ENCODE data around the gene DCAF6. TPM values are rescaled to one million over a fixed set of nuclear protein-coding genes. Genes with fewer than 3 reads are reported as not detected.

DCAF6 gene
- total RNA-seq, 3 donors from 2014 or later, result 76.7 to 95.7 (median 84.7) TPM

GRCh38 chr1:167993720-167994119 is 57.2 kb downstream of the DCAF6 start:
- H3K9me3 ChIP-seq, result no peaks in the 10 kb centered on the region
- intact Hi-C loops (cut with DNase I; ENCODE audit: low total_unique reads), result no loop called here
- H3K4me3 ChIP-seq, result no peak overlapping the region
- TF ChIP-seq POLR2AphosphoS5 (IDR thresholded peaks at IDR 0.05) (no peak), POLR2A (IDR thresholded peaks at IDR 0.05) (no peak)
- TF ChIP-seq, protein P1, sequence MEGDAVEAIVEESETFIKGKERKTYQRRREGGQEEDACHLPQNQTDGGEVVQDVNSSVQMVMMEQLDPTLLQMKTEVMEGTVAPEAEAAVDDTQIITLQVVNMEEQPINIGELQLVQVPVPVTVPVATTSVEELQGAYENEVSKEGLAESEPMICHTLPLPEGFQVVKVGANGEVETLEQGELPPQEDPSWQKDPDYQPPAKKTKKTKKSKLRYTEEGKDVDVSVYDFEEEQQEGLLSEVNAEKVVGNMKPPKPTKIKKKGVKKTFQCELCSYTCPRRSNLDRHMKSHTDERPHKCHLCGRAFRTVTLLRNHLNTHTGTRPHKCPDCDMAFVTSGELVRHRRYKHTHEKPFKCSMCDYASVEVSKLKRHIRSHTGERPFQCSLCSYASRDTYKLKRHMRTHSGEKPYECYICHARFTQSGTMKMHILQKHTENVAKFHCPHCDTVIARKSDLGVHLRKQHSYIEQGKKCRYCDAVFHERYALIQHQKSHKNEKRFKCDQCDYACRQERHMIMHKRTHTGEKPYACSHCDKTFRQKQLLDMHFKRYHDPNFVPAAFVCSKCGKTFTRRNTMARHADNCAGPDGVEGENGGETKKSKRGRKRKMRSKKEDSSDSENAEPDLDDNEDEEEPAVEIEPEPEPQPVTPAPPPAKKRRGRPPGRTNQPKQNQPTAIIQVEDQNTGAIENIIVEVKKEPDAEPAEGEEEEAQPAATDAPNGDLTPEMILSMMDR (IDR thresholded peaks at IDR 0.05), result no peak
- no peaks in the 10 kb centered on the region for H3K36me3 ChIP-seq
- H3K27ac ChIP-seq, result no peak overlapping the region
- no peak for DNase-seq (ENCODE audit: low spot score in 2 of 2)
- no peaks in the 10 kb centered on the region for H3K4me1 ChIP-seq
- no peaks in the 10 kb centered on the region for H3K27me3 ChIP-seq

- H3K36me3 ChIP-seq, result no peaks in the 10 kb centered on the region
- TF ChIP-seq POLR2A (IDR thresholded peaks at IDR 0.05), result no peak
- no peak overlapping the region for H3K27ac ChIP-seq
- no peaks in the 10 kb centered on the region for H3K4me1 ChIP-seq
- H3K9me3 ChIP-seq, result no peaks in the 10 kb centered on the region
- no peak for DNase-seq (ENCODE audit: low spot score in 2 of 2)
- no peaks in the 10 kb centered on the region for H3K27me3 ChIP-seq
- intact Hi-C loops (cut with DNase I; ENCODE audit: low total_unique reads), result no loop called here
- H3K4me3 ChIP-seq, result no peak overlapping the region
These were observed 58.1 kb downstream of the DCAF6 start for GRCh38 chr1:167994560-167994959.

GRCh38 chr1:167995038-167995437 is 58.6 kb downstream of the DCAF6 start:
- Histone ChIP-seq H3K27ac (no peak overlapping the region), H3K4me1 (no peaks in the 10 kb centered on the region), H3K36me3 (no peaks in the 10 kb centered on the region), H3K27me3 (no peaks in the 10 kb centered on the region), H3K9me3 (no peaks in the 10 kb centered on the region), H3K4me3 (no peak overlapping the region)
- no peak for DNase-seq (ENCODE audit: low spot score in 2 of 2)
- TF ChIP-seq POLR2AphosphoS5 (IDR thresholded peaks at IDR 0.05) (no peak), POLR2A (IDR thresholded peaks at IDR 0.05) (no peak)
- TF ChIP-seq, protein P1 (IDR thresholded peaks at IDR 0.05), result no peak
- intact Hi-C loops (cut with DNase I; ENCODE audit: low total_unique reads), result no loop called here

DNA sequence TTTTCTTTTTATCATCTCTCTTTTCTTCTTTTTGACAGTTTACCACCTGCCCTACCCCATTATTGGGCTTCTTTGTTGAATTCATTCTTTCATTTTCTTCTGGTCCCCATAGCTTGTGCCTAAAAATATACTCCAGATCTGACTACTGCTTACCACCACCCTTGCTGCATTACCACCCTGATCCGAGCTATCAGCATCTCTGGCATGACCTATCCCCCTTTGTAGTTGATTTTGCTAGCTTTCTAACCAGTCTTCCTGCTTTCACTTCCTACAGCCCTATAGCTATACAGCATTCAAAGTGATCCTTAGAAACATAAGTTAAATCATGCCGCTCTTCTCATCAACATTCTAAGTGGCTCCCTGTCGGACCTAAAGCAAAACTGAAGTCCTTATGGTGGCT is 59.8 kb downstream of the DCAF6 start:
- H3K9me3 ChIP-seq, result no peaks in the 10 kb centered on the region
- no peak for DNase-seq (ENCODE audit: low spot score in 2 of 2)
- intact Hi-C loops (cut with DNase I; ENCODE audit: low total_unique reads), result no loop called here

GRCh38 chr1:167997037-167997575 is 60.6 kb downstream of the DCAF6 start:
- no peak for DNase-seq (ENCODE audit: low spot score in 2 of 2)
- Histone ChIP-seq H3K36me3 (no peaks in the 10 kb centered on the region), H3K27ac (no peak overlapping the region), H3K4me1 (no peaks in the 10 kb centered on the region), H3K9me3 (no peaks in the 10 kb centered on the region), H3K27me3 (no peaks in the 10 kb centered on the region), H3K4me3 (no peak overlapping the region)
- TF ChIP-seq POLR2AphosphoS5 (IDR thresholded peaks at IDR 0.05), result no peak
- no peak for TF ChIP-seq POLR2A (IDR thresholded peaks at IDR 0.05)
- TF ChIP-seq, protein P1 (IDR thresholded peaks at IDR 0.05), result no peak
- intact Hi-C loops (cut with DNase I; ENCODE audit: low total_unique reads), result no loop called here

More for the DNA sequence above, 59.8 kb downstream of the DCAF6 start:
- Histone ChIP-seq H3K4me3 (no peak overlapping the region), H3K36me3 (no peaks in the 10 kb centered on the region), H3K27ac (no peak overlapping the region), H3K4me1 (no peaks in the 10 kb centered on the region), H3K27me3 (no peaks in the 10 kb centered on the region)
- no peak for TF ChIP-seq POLR2AphosphoS5 (IDR thresholded peaks at IDR 0.05)
- TF ChIP-seq, protein P1 (IDR thresholded peaks at IDR 0.05), result no peak
- no peak for TF ChIP-seq POLR2A (IDR thresholded peaks at IDR 0.05)

DNA sequence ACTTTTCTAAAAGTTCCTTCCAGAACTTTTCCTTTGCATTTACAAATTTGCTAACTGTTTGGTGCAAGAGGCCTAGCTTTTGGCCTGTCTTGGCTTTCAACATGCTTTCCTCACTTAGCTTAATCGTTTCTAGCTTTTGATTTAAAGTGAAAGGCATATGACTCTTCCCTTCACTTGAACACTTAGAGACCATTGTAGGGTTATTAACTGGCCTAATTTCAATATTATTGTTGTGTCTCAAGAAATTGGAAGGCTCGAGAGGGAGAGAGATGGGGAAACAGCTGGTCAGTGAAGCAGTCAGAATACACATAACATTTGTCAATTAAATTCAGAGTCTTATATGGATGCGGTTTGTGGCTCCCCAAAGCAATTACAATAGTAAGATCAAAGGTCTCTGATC is 63.4 kb downstream of the DCAF6 start:
- Histone ChIP-seq H3K27ac (no peak overlapping the region), H3K27me3 (no peaks in the 10 kb centered on the region), H3K36me3 (no peaks in the 10 kb centered on the region), H3K4me1 (no peaks in the 10 kb centered on the region), H3K4me3 (no peak overlapping the region), H3K9me3 (no peaks in the 10 kb centered on the region)
- TF ChIP-seq POLR2A (IDR thresholded peaks at IDR 0.05) (no peak), POLR2AphosphoS5 (IDR thresholded peaks at IDR 0.05) (no peak)
- TF ChIP-seq, protein P1 (IDR thresholded peaks at IDR 0.05), result no peak
- intact Hi-C loops (cut with DNase I; ENCODE audit: low total_unique reads), result loop anchor here (2.0 kb wide), 1 partner anchor 23 kb away; no protein-coding TSS in a partner anchor
- no peak for DNase-seq (ENCODE audit: low spot score in 2 of 2)
